Cardiac fibroblast (primary cell): ENCODE results near the gene NCOA7.
"Not testable (repeated sequence)": the region's sequence is repeated elsewhere in the genome, so short reads cannot be mapped to it uniquely, and the experiment has no call there.

Experiments used
- DNase-seq, 2 donors: peaks; one replicate each; pipeline versions ENCODE4 v3.0.0 to v3.0.0-alpha.2; 2010; ENCODE audit warnings: low read depth in 2 of 2
- H3K4me3 ChIP-seq, 2 donors: replicated peaks in 1 of 2; 1 replicate in 1 of 2; 2 replicates in 1 of 2; pipeline ENCODE4 v1.5.1; 2011; ENCODE audit warnings: low read depth in 2 of 2, low read length in 2 of 2, mild to moderate bottlenecking in 2 of 2, moderate library complexity in 1 of 2
- TF ChIP-seq, protein P1 (sequence below): IDR thresholded peaks from one replicate; pipeline ENCODE4 v1.5.1; 2011; ENCODE audit warnings: low read depth, mild to moderate bottlenecking, low read length, inconsistent platforms

NCOA7 gene

GRCh38 chr6:125949069-125949468, 158.3 kb downstream of the NCOA7 start:
- TF ChIP-seq, protein P1, sequence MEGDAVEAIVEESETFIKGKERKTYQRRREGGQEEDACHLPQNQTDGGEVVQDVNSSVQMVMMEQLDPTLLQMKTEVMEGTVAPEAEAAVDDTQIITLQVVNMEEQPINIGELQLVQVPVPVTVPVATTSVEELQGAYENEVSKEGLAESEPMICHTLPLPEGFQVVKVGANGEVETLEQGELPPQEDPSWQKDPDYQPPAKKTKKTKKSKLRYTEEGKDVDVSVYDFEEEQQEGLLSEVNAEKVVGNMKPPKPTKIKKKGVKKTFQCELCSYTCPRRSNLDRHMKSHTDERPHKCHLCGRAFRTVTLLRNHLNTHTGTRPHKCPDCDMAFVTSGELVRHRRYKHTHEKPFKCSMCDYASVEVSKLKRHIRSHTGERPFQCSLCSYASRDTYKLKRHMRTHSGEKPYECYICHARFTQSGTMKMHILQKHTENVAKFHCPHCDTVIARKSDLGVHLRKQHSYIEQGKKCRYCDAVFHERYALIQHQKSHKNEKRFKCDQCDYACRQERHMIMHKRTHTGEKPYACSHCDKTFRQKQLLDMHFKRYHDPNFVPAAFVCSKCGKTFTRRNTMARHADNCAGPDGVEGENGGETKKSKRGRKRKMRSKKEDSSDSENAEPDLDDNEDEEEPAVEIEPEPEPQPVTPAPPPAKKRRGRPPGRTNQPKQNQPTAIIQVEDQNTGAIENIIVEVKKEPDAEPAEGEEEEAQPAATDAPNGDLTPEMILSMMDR = no peak
- no peak for DNase-seq
- no peak overlapping the region for H3K4me3 ChIP-seq

- H3K4me3 ChIP-seq = no peak overlapping the region
- TF ChIP-seq, protein P1 = no peak
- peak; percentile 67 to 78 for DNase-seq
Observed at GRCh38 chr6:125950293-125950692, 159.5 kb downstream of the NCOA7 start.

- DNase-seq, H3K4me3 ChIP-seq: not testable (repeated sequence)
Observed at GRCh38 chr6:125950716-125951115, 160.0 kb downstream of the NCOA7 start.

DNA sequence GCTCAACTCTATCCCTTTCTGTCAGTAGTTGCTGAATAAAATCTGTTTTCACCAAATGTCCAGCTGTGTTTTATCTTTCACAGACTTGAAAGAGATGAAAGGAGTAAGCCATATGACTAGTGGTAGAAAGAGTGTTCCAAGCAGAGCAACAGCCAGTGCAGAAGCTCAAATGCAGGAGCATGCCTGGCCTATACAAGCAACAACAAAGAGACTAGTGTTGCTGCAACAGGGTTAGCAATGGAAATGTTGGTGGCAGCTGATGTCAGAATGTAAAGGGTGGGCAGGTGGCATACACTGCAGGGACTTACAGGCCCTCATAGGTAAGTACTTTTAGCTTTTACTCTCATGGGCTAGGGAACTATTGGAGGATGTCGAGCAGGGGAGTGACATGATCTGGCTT, 160.6 kb downstream of the NCOA7 start:
- no peak overlapping the region for H3K4me3 ChIP-seq
- peak in 1 of 2 donors; percentile 18 for DNase-seq
- TF ChIP-seq, protein P1 = no peak

GRCh38 chr6:125952764-125953501, 162.2 kb downstream of the NCOA7 start:
- peak; percentile 37 to 47 for DNase-seq
- TF ChIP-seq, protein P1 = peak; percentile 66
- no peak overlapping the region for H3K4me3 ChIP-seq

DNA sequence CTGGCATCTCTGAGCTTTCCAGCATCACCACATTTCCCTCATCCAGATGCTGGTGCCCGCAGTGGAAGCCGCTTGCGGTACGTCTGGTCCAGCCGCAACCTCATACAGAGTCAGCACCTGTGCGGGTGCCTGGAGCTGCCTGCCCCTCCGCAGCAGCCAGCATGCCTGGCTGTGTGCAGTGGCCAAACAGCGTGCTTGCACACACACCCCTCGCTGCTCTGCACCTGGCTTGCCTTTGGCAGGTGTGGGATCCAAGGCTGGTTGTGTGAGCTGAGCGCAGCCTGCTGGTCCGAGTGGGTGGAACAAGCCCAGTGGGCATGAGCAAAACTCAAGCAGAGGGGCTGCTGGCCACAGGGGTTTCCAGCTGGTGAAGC, 162.7 kb downstream of the NCOA7 start:
- no peak for DNase-seq
- TF ChIP-seq, protein P1 = peak; percentile 11
- H3K4me3 ChIP-seq = no peak overlapping the region

DNA sequence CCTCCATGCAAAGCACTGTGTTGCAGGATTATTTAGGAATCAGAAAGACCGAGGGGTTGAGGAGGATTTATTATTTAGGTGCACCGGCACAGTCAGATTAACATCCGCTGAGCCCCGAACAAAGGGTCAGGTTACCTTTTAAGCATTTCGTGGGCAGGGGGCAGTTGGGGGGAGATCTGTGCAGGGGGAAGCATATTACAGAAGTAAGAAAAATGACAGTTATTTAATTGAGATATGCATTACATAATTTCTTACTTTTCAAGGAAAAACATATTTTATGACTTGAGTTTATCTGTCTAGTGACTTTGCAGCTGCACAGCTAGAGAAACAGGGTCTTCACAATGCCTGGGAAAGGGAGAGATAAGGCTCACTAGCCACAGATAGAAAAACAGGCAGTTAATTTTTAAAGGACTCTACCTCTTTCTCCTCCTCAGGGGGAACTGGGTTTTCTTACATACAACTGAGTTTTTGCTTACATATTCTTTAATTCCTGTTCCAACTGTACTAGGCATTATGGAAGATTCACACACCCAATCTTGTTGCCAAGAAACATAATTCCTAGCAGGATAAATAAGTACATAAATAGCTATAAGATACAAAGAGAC, 164.1 kb downstream of the NCOA7 start:
- DNase-seq = no peak
- TF ChIP-seq, protein P1 = no peak
- H3K4me3 ChIP-seq = no peak overlapping the region
